GM06990 (cell line): ENCODE measurements around the gene VARS2.
"Not testable (repeated sequence)": the region's sequence is repeated elsewhere in the genome, so short reads cannot be mapped to it uniquely, and the experiment has no call there.

ENCODE experiments used
- DNase-seq: peaks from one replicate; pipeline ENCODE4 v3.0.0-alpha.2; 2011; ENCODE audit not compliant: insufficient read length; ENCODE audit errors: extremely low read depth
- H3K27me3 ChIP-seq: replicated peaks from 2 replicates; pipeline ENCODE4 v1.6.0; 2011; ENCODE audit warnings: low read length; ENCODE audit not compliant: control insufficient read depth, insufficient read depth
- H3K36me3 ChIP-seq: 2 replicates; pipeline ENCODE4 v1.5.1; 2011; ENCODE audit warnings: low read length; ENCODE audit not compliant: control insufficient read depth, insufficient read depth
- H3K4me3 ChIP-seq: replicated peaks from 2 replicates; pipeline ENCODE4 v1.5.1; 2011; ENCODE audit warnings: low read depth, mild to moderate bottlenecking, control low read depth, low read length
- CTCF ChIP-seq: IDR thresholded peaks from 2 replicates; pipeline ENCODE4 v1.5.1; 2011; ENCODE audit warnings: low read length, control low read depth, mild to moderate bottlenecking, inconsistent platforms; ENCODE audit not compliant: insufficient read depth, poor library complexity, severe bottlenecking

VARS2 gene

DNA sequence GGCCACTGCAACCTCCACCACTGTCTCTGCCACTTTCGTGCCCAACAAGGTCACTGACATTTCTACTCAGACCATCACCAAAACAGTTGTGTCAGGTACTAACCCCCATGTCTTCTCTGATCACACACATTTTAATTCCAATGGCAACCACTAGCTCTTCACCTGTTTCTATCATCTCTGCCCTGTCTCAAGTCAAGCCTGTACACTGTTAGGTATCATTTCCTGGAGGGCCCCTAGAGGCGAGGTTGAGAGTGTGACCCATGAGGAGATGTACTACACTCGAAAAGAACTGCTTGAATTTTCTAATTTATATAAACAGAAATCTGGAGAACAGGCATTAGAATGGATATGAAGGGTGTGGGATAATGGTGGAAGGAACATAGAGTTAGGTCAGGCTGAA lies 52.1 kb downstream of the VARS2 start:
- TF ChIP-seq CTCF, result peak; percentile 34
- Histone ChIP-seq H3K27me3 (no peaks in the 10 kb centered on the region), H3K36me3 (no peaks in the 10 kb centered on the region), H3K4me3 (no peak overlapping the region)
- DNase-seq, result no peak

DNA sequence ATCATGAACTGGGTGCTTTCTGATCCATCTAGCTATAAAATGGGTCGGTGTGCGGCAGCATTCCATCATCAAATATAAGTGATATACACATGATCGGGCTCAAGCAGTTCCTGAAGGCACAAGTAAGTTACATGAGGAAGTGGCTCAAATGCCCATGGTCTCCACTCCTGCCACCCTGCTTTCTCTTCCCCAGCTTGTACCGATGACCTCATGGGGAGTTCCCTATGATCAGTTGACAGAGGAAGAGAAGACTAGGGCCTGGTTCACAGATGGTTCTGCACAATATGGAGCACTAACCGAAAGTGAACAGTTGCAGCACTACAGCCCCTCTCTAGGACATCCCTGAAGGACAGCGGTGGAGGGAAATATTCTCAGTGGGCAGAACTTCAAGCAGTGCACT lies 55.1 kb downstream of the VARS2 start:
- H3K27me3 ChIP-seq, H3K36me3 ChIP-seq, DNase-seq, H3K4me3 ChIP-seq: not testable (repeated sequence)

DNA sequence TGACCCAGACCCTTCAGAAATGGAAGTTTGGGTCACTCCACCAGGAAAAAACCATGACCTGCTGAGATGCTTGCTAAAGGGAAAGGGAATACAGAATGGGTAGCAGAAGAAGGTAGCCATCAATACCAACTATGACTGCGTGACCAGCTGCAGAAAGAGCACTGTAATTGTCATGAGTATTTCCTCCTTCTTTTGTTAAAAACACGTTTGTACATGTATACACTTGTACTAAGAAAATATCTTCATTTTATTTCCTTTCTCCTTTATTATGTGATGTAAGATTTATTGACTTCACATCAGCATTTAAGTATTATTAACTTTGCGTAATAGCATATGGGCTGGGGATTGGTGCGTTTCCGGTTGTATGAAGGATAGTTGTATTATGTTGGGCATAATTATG lies 56.9 kb downstream of the VARS2 start:
- H3K36me3 ChIP-seq, result no peaks in the 10 kb centered on the region
- TF ChIP-seq CTCF, result no peak
- no peak for DNase-seq
- no peak overlapping the region for H3K4me3 ChIP-seq
- H3K27me3 ChIP-seq, result no peaks in the 10 kb centered on the region

DNA sequence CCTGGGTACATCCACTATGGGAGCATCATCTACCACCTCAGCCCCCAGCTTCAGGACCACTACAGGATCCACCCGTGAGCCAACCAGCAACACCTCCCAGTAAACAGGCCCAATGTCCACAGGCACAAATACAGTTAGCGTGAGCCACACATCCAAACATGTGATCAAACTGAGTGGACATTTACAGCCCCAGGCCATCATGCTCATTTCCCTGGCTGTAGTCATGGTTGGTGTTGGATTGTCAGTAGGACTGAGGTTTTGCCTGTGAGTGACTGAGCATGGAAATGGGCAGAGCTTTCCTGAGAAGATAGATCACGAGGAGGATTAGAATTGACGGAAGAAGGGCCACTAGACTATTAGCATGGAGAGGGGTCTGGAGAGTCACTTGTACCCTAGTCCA lies 58.8 kb downstream of the VARS2 start:
- Histone ChIP-seq H3K36me3 (no peaks in the 10 kb centered on the region), H3K27me3 (no peaks in the 10 kb centered on the region), H3K4me3 (no peak overlapping the region)
- DNase-seq, result no peak
- TF ChIP-seq CTCF, result no peak

DNA sequence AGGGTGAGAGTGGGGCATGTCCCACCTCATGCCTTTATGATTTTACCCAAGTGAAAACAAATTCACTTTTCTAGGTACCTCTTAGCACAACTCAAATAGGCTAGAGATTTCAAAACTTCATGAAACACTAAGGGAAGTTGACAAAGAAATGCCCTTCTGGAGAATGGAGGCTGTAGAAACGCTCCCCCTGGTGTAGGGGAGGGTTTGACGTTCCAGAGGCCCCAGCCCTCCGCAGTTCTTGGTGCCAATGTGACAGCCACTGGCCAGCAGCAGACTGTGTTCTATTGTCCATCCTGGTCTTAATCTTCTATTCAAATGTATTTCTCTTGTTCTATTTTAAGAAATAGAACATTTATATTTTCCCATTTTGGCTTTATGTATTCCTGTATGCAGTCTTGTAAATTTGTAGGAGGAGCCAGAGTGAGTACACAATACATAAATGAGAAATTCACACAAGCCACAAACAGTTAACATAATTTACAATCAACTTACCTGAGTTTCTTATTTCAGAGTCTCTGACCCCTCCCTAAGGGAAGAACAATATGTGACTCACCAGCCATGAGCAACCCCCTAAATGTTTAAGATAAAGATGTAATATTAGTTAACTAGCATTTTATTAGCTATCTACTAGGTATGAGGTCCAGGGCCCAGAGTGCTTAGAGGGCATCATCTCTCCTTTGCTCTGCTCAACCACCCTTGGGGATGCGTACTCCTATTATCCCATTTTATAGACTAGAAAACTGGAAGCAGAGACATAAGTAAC lies 60.6 kb downstream of the VARS2 start:
- no peak for TF ChIP-seq CTCF
- H3K27me3 ChIP-seq, result no peaks in the 10 kb centered on the region

More for the DNA sequence above, 60.6 kb downstream of the VARS2 start:
- Histone ChIP-seq H3K36me3 (no peaks in the 10 kb centered on the region), H3K4me3 (no peak overlapping the region)
- no peak for DNase-seq
